AG10803 (cell line): ENCODE data around the gene OTUD7B.

ENCODE experiments used
- DNase-seq: peaks from one replicate; pipeline ENCODE4 v3.0.0; 2010; ENCODE audit warnings: low read depth
- H3K4me3 ChIP-seq: 2 replicates; pipeline ENCODE4 v1.5.1; 2011; ENCODE audit warnings: mild to moderate bottlenecking, low read length, control low read depth
- CTCF ChIP-seq: conservative IDR thresholded peaks from 2 replicates; pipeline ENCODE4 v1.5.1; 2011; ENCODE audit warnings: mild to moderate bottlenecking, low read length, control low read depth, inconsistent platforms

Gene OTUD7B

DNA sequence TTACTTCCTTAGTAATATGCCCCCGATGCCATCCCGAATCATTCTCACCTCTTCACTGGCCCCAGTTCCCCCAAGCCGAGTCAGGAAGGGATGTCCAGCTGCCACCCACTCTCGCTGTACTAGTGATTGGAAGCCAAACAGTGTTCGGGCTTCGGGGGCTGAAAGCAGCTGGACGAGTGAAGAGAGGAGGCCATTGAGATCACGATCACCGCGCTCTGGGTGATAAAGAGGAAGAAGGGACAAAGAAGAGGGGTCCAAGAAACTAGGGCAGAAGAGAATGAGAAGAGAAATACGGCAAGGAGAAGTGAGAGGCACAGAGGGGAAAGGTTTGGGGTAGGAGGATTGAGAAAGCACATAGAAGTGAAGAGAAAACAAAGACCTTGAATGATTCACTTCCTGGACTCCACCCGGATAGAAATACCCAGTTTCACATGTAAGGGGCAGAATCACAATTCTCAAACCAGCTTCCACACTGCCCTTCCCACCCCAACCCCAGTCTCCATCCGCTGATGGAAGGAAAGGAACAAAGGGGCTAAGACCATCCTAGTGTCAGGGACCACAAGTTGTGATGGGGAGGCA is 79.2 kb downstream of the OTUD7B start:
- H3K4me3 ChIP-seq = no peak overlapping the region
- no peak for DNase-seq
- no peak for TF ChIP-seq CTCF

- H3K4me3 ChIP-seq = no peak overlapping the region
- no peak for DNase-seq
- TF ChIP-seq CTCF = no peak
Observed at GRCh38 chr1:149929856-149930255, 80.7 kb downstream of the OTUD7B start.

DNA sequence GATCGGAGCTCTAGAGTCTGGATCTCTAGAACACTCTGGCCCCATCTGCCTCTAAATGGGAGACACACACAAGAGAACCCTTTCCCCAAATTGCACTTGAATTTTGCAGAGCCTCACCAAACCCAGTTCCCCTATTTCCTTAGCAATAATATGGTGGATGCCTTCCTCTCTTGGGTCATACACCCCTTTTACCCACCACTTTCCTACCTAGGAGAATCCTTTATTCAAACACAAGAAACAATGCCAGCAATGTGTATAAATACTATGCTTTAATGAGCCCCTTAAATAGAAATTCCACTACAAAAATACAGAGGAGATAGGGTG is 82.2 kb downstream of the OTUD7B start:
- no peak for TF ChIP-seq CTCF
- H3K4me3 ChIP-seq = peak overlapping the region; percentile 95
- DNase-seq = no peak

- H3K4me3 ChIP-seq = peak within 1 kb of the TSS; percentile 95
- no peak for TF ChIP-seq CTCF
- DNase-seq = peak; percentile 91
Observed at GRCh38 chr1:149927563-149928400, 82.7 kb downstream of the OTUD7B start, which contains the start of gene SF3B4. Gene SF3B4 (minus strand): TSS chr1:149927803. CDS start chr1:149927759, 44 bp downstream.

DNA sequence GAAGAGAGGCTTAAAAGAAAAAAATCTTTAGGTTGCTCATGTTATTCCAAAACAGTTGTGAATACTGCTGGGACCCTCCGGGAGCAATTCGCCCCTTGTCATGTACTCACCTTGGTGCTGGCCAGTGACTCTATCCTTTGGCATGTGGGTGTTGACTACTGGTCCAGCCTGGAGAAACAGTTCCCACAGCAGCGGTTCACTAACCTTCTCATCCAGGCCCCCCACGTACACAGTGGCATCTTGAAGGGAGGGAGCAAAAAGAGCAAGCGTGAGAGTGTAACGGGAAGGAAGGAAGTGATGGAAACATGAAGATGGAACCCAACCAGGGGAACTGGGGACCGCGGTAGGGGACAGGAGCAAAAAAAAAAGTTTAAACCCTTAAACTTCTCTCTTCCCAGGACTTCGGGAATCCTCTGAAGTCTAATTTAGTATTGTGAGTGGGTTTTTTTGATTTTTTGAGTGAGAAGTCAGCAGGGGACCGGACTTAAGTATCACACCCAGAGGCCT is 83.4 kb downstream of the OTUD7B start:
- no peak for DNase-seq
- no peak for TF ChIP-seq CTCF
- H3K4me3 ChIP-seq = peak overlapping the region; percentile 95

GRCh38 chr1:149926296-149926695 is 84.2 kb downstream of the OTUD7B start:
- peak overlapping the region; percentile 95 for H3K4me3 ChIP-seq
- no peak for TF ChIP-seq CTCF
- no peak for DNase-seq

DNA sequence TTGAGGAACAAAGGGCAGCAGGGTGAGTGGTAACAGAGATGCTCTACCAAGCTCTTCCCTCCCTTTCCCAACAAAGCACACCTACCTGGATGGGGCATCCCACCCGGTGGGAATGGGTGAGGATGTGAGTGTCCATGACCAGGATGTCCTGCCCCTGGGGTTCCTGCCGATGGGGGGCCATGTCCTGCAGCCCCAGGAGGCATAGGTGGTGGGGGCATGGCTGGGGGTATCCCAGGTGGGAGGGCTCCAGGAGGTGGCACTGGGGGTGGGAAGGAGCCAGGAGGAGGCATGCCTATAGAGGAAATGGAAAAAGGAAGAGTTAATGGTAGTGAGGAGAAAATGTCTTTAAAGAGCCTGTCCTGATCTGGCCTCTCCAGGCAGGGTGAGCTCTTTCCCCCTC is 84.8 kb downstream of the OTUD7B start:
- TF ChIP-seq CTCF = no peak
- no peak overlapping the region for H3K4me3 ChIP-seq
- DNase-seq = no peak
